PC-9 (cell line): ENCODE measurements around the gene RAD51D.

ENCODE experiments used
- EZH2 ChIP-seq: fragments of 200-600 bp; sonication (generic); IDR thresholded peaks from 2 replicates; pipeline ENCODE4 v1.8.0; 2017; ENCODE audit warnings: antibody characterized with exemption, low read depth
- TF ChIP-seq, protein P1 (sequence below): fragments of 200-600 bp; sonication (generic); conservative IDR thresholded peaks from 2 replicates; pipeline ENCODE4 v1.6.1; 2017; ENCODE audit warnings: mixed run types, antibody characterized with exemption, mild to moderate bottlenecking, moderate library complexity

DNA sequence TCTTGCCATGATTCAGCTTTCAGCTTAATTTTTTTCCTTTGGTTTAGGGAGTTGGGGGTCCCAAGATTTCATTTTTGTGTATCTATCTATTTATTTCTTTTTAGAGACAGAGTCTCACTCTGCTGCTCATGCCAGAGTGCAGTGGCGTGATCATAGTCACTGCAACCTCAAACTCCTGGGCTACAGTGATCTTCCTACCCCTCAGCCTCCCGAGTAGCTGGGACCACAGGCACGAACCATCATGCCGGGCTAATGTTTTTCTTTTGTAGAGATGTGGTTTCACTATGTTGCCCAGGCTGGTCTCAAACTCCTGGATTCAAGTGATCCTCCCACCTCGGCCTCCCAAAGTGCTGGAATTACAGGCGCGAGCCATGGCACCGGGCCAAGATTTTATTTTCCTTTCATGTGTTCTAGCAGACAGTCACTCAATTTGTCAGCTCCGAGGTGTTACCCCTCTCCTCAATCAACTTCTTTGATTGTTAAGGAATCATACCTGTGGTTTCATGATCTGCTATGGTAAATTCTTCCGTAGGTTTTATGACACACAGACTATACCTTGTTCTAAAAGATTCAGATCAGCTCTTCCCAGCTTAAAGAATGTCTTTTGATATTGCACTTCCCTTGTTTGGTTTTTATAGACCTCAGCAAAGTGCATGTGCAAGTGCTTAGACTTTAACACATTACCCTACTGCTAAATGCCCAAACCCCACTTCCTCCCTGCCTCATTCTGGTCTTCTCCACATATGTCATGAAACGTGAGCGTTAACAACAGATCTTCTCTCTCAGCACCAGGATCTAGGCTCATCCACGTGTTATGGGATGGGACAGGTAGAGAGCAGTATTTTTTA lies 40.9 kb upstream of the RAD51D start:
- TF ChIP-seq, protein P1, sequence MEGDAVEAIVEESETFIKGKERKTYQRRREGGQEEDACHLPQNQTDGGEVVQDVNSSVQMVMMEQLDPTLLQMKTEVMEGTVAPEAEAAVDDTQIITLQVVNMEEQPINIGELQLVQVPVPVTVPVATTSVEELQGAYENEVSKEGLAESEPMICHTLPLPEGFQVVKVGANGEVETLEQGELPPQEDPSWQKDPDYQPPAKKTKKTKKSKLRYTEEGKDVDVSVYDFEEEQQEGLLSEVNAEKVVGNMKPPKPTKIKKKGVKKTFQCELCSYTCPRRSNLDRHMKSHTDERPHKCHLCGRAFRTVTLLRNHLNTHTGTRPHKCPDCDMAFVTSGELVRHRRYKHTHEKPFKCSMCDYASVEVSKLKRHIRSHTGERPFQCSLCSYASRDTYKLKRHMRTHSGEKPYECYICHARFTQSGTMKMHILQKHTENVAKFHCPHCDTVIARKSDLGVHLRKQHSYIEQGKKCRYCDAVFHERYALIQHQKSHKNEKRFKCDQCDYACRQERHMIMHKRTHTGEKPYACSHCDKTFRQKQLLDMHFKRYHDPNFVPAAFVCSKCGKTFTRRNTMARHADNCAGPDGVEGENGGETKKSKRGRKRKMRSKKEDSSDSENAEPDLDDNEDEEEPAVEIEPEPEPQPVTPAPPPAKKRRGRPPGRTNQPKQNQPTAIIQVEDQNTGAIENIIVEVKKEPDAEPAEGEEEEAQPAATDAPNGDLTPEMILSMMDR, result no peak
- TF ChIP-seq EZH2, result no peak
